GM23248 (cell line): Measurements from ENCODE around the gene AFF3. TPM values are rescaled to one million over a fixed set of nuclear protein-coding genes. Genes with fewer than 3 reads are reported as not detected.

Source experiments
- DNase-seq: peaks from one replicate; pipeline ENCODE4 v3.0.0-alpha.2; 2015
- H2AFZ ChIP-seq: fragments of 200-600 bp; sonication (generic); 2 replicates; pipeline ENCODE4 v1.6.1; 2016; ENCODE audit warnings: antibody characterized with exemption
- H3F3A ChIP-seq: fragments of 200-600 bp; sonication (generic); 2 replicates; pipeline ENCODE4 v1.6.1; 2016; ENCODE audit warnings: mild to moderate bottlenecking, antibody characterized with exemption, mixed run types; ENCODE audit not compliant: insufficient read depth
- H3K27ac ChIP-seq: fragments of 200-600 bp; sonication (generic); 2 replicates; pipeline ENCODE4 v1.5.1; 2016; ENCODE audit warnings: mild to moderate bottlenecking
- H3K27me3 ChIP-seq: fragments of 200-600 bp; sonication (generic); replicated peaks from 2 replicates; pipeline ENCODE4 v1.6.1; 2016; ENCODE audit warnings: mild to moderate bottlenecking; ENCODE audit not compliant: insufficient read depth
- H3K36me3 ChIP-seq: fragments of 200-600 bp; sonication (generic); 2 replicates; pipeline ENCODE4 v1.6.1; 2016; ENCODE audit warnings: low read depth, mild to moderate bottlenecking
- H3K4me1 ChIP-seq: fragments of 200-600 bp; sonication (generic); 2 replicates; pipeline ENCODE4 v1.6.1; 2016; ENCODE audit warnings: mild to moderate bottlenecking; ENCODE audit not compliant: insufficient read depth
- H3K4me2 ChIP-seq: fragments of 200-600 bp; sonication (generic); one replicate; pipeline ENCODE4 v1.6.1; 2016; ENCODE audit warnings: mild to moderate bottlenecking; ENCODE audit not compliant: unreplicated experiment
- H3K4me3 ChIP-seq: fragments of 200-600 bp; sonication (generic); 2 replicates; pipeline ENCODE4 v1.5.1; 2016; ENCODE audit warnings: mild to moderate bottlenecking
- H3K79me2 ChIP-seq: fragments of 200-600 bp; sonication (generic); 2 replicates; pipeline ENCODE4 v1.6.1; 2016; ENCODE audit warnings: mild to moderate bottlenecking; ENCODE audit not compliant: insufficient read depth
- H3K9ac ChIP-seq: fragments of 200-600 bp; sonication (generic); 2 replicates; pipeline ENCODE4 v1.6.1; 2016; ENCODE audit warnings: mild to moderate bottlenecking
- H3K9me2 ChIP-seq: fragments of 200-600 bp; sonication (generic); 2 replicates; pipeline ENCODE4 v1.6.1; 2016; ENCODE audit warnings: mixed run types, mild to moderate bottlenecking, moderate library complexity; ENCODE audit not compliant: insufficient read depth
- H3K9me3 ChIP-seq: fragments of 200-600 bp; sonication (generic); one replicate; pipeline ENCODE4 v1.6.1; 2017; ENCODE audit warnings: low read depth
- H4K20me1 ChIP-seq: fragments of 200-600 bp; sonication (generic); 2 replicates; pipeline ENCODE4 v1.6.0; 2016; ENCODE audit not compliant: insufficient read depth
- EZH2 ChIP-seq: fragments of 200-600 bp; sonication (generic); IDR thresholded peaks from 2 replicates; pipeline ENCODE4 v1.6.1; 2018; ENCODE audit warnings: antibody characterized with exemption, mild to moderate bottlenecking; ENCODE audit not compliant: insufficient read depth, poor library complexity, severe bottlenecking
- EZH2phosphoT487 ChIP-seq: fragments of 200-600 bp; sonication (generic); IDR thresholded peaks from 2 replicates; pipeline ENCODE4 v1.6.1; 2018; ENCODE audit warnings: antibody characterized with exemption, moderate library complexity, mild to moderate bottlenecking, low read depth; ENCODE audit not compliant: insufficient read depth
- WGBS, 2 experiments: methylation state at CpG; one replicate each; pipeline ENCODE4 v1.1.6; 2015 to 2017; ENCODE audit warnings: low lambda C conversion rate in 2 of 2, low coverage in 1 of 2; ENCODE audit errors: missing lambda C conversion rate in 2 of 2; 5-methylcytosine and 5-hydroxymethylcytosine counted together
- in situ Hi-C: fragments of 300-500 bp; cut with MboI; formaldehyde crosslinking; loops from 2 replicates; pipeline ENCODE4 v1.15.0; 2020
- polyA plus RNA-seq: library from polyadenylated mRNA; unstranded; fragments of >200 nt; fragmentation: Nextera tagmentation; extraction: Ambion mirVana; gene quantifications from 2 replicates; pipeline ENCODE4 v1.2.1, GENCODE V29; 2016
- total RNA-seq: library from RNA; depleted of rRNA; stranded (reverse); fragments of >200 nt; shearing (Covaris generic); gene quantifications from 2 replicates; pipeline ENCODE4 v1.2.3, GENCODE V29; 2014

The AFF3 gene
- total and polyA plus RNA-seq, 2 experiments from 2014 or later: 0.56 to 0.86 TPM

DNA sequence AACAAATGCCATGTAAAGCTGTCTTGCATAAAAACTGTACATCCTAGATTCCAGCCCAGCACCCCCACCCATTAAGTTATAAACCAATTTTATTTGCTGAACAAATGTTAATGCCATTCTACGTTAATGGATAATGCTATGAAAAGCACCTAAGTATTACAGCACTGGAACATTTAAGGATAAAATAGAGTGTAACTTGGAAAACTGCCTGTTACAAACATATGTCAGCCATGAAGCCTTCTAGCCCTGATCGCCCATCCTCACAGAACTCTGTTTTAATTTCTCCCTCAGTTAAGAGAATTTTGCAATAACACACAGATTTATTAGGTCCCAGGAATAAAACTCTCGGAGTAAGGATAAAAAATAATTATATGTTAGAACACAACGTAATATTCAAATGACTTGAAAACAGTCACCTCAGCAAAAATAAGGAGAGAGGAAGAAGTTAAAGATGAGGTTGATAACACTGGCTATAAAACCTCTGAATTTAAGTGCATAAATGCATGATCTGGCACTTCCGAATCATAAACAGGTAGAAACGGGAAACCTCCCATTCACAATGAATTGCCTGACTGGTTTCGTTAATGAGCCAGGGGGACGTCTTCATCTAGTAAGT, 308.7 kb downstream of the AFF3 start:
- Histone ChIP-seq H3K9ac (no peak overlapping the region), H3K27ac (no peak overlapping the region), H3K79me2 (no peaks in the 10 kb centered on the region), H3K9me2 (no peaks in the 10 kb centered on the region), H3K4me2 (no peak overlapping the region), H3K27me3 (0 out of 2 replicates have a peak, but pooled peaks cover 3% of the 10 kb centered on the region), H4K20me1 (no peaks in the 10 kb centered on the region), H3K4me3 (no peak overlapping the region), H3K9me3 (no peaks in the 10 kb centered on the region), H3K4me1 (0 out of 2 replicates have a peak, but pooled peaks cover 5% of the 10 kb centered on the region), H3K36me3 (no peaks in the 10 kb centered on the region), H3F3A (no peaks in the 10 kb centered on the region), H2AFZ (no peak overlapping the region)
- no peak for TF ChIP-seq EZH2phosphoT487
- no peak for TF ChIP-seq EZH2
- no peak for DNase-seq
- WGBS, 2 experiments: 70 to 73% methylated on average over 8 of the region's 8 CpGs
- in situ Hi-C loops: no loop called here

GRCh38 chr2:99832926-99833325, 309.5 kb downstream of the AFF3 start:
- Histone ChIP-seq H3F3A (no peaks in the 10 kb centered on the region), H3K4me2 (no peak overlapping the region), H3K9ac (no peak overlapping the region), H3K4me1 (0 out of 2 replicates have a peak, but pooled peaks cover 5% of the 10 kb centered on the region), H3K4me3 (no peak overlapping the region), H3K27me3 (0 out of 2 replicates have a peak, but pooled peaks cover 3% of the 10 kb centered on the region), H3K27ac (no peak overlapping the region), H3K9me3 (no peaks in the 10 kb centered on the region), H3K9me2 (no peaks in the 10 kb centered on the region), H4K20me1 (no peaks in the 10 kb centered on the region), H3K36me3 (no peaks in the 10 kb centered on the region), H2AFZ (no peak overlapping the region), H3K79me2 (no peaks in the 10 kb centered on the region)
- DNase-seq: no peak
- TF ChIP-seq EZH2phosphoT487: no peak
- no peak for TF ChIP-seq EZH2
- in situ Hi-C loops: no loop called here
- WGBS, 2 experiments: 38 to 54% methylated on average over 1 of the region's 1 CpG

- no peaks in the 10 kb centered on the region for H3K79me2 ChIP-seq
- no peak overlapping the region for H2AFZ ChIP-seq
- whole genome bisulfite sequencing, 2 experiments: 92 to 95% methylated on average over 7 of the region's 7 CpGs
- H3K4me3 ChIP-seq: no peak overlapping the region
- no peak overlapping the region for H3K4me2 ChIP-seq
- H4K20me1 ChIP-seq: no peaks in the 10 kb centered on the region
- H3K27me3 ChIP-seq: 0 out of 2 replicates have a peak, but pooled peaks cover 3% of the 10 kb centered on the region
- no peaks in the 10 kb centered on the region for H3K9me3 ChIP-seq
- in situ Hi-C loops: no loop called here
- H3K9ac ChIP-seq: no peak overlapping the region
- no peak for DNase-seq
- 0 out of 2 replicates have a peak, but pooled peaks cover 4% of the 10 kb centered on the region for H3K4me1 ChIP-seq
- no peaks in the 10 kb centered on the region for H3K9me2 ChIP-seq
- no peaks in the 10 kb centered on the region for H3F3A ChIP-seq
- H3K27ac ChIP-seq: no peak overlapping the region
- TF ChIP-seq EZH2phosphoT487 (no peak), EZH2 (no peak)
- H3K36me3 ChIP-seq: no peaks in the 10 kb centered on the region
Measured at GRCh38 chr2:99831772-99832171, 310.6 kb downstream of the AFF3 start.

DNA sequence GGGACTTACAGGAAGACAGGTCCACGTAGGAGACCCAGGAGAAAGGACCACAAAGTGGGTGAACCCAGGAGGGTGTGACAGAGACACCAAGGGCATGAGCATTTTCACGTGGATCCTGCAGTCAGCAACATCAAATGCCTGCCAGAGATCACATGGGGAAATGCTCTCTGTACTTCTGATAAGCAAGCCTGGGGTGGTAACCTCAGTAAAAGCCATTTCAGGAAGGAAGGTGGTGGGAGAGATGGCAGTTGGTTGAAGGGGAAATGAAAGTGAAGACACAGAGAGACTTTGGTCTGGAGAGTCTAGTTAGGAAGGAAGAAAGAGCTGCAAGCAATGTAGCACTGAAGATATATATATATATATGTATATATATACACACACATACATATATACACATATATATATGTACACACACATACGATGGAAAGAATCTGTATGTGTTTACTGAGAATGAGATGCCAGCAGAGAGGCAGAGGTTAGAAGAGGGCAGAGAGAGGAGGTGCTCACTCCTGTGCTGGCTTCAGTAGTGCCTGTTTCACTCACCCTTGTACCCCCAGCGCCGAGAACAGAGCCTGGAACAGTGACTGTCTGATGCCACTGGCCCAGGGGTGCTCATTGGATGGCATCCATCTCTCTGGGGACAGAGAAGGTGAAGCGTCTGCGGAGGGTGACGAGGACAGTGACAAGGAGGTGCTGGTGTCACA, 314.9 kb downstream of the AFF3 start:
- no peak for DNase-seq
- H3K9ac ChIP-seq: no peak overlapping the region
- 73 to 78% methylated on average over 8 of the region's 8 CpGs for WGBS, 2 experiments
- no peak overlapping the region for H3K4me3 ChIP-seq
- TF ChIP-seq EZH2phosphoT487 (no peak), EZH2 (no peak)
- no peaks in the 10 kb centered on the region for H3K9me2 ChIP-seq
- no peaks in the 10 kb centered on the region for H3K9me3 ChIP-seq
- 0 out of 2 replicates have a peak, but pooled peaks cover under 1% of the 10 kb centered on the region for H3K27me3 ChIP-seq
- in situ Hi-C loops: no loop called here
- H3F3A ChIP-seq: no peaks in the 10 kb centered on the region
- no peaks in the 10 kb centered on the region for H3K36me3 ChIP-seq
- no peak overlapping the region for H3K27ac ChIP-seq
- no peak overlapping the region for H2AFZ ChIP-seq
- H3K4me2 ChIP-seq: no peak overlapping the region
- H3K79me2 ChIP-seq: no peaks in the 10 kb centered on the region
- H3K4me1 ChIP-seq: no peaks in the 10 kb centered on the region
- no peaks in the 10 kb centered on the region for H4K20me1 ChIP-seq
